Tibial nerve (tissue), 3 donors: ENCODE data around the gene PES1.

Experiments used
- CTCF ChIP-seq, 5 experiments: fragments of 200-600 bp in 3 of 5; fragments of 450-650 bp in 2 of 5; sonication (generic) in 3 of 5; IDR thresholded peaks; one replicate each; pipeline ENCODE4 v1.5.1; 2016 to 2019; ENCODE audit warnings: antibody characterized with exemption in 5 of 5, mild to moderate bottlenecking in 3 of 5, moderate library complexity in 2 of 5
- POLR2A ChIP-seq, 2 donors: fragments of 450-650 bp; IDR thresholded peaks; one replicate each; pipeline ENCODE4 v1.6.1; 2017; ENCODE audit warnings: antibody characterized with exemption in 2 of 2, mild to moderate bottlenecking in 2 of 2, moderate library complexity in 2 of 2

- TF ChIP-seq CTCF (IDR thresholded peaks at IDR 0.05) (no peak), POLR2A (IDR thresholded peaks at IDR 0.05) (no peak)
Observed at GRCh38 chr22:30626413-30626812, 34.7 kb upstream of the PES1 start.
